KMS-11 (cell line): ENCODE measurements around the gene JAML.

ENCODE experiments used
- H2AFZ ChIP-seq: fragments of 200-600 bp; sonication (generic); 2 replicates; pipeline ENCODE4 v1.6.1; 2016; ENCODE audit warnings: antibody characterized with exemption, mixed run types, low read depth
- H3K27ac ChIP-seq: fragments of 200-600 bp; sonication (generic); 2 replicates; pipeline ENCODE4 v1.6.1; 2016; ENCODE audit warnings: mild to moderate bottlenecking, mixed run types
- H3K27me3 ChIP-seq: fragments of 200-600 bp; sonication (generic); 2 replicates; pipeline ENCODE4 v1.6.1; 2017; ENCODE audit warnings: mild to moderate bottlenecking, low read depth, mixed run types, moderate library complexity; ENCODE audit not compliant: insufficient read depth
- H3K36me3 ChIP-seq: fragments of 200-600 bp; sonication (generic); 2 replicates; pipeline ENCODE4 v1.6.1; 2017; ENCODE audit warnings: mild to moderate bottlenecking, mixed run types; ENCODE audit not compliant: insufficient read depth
- H3K4me1 ChIP-seq: fragments of 200-600 bp; sonication (generic); 2 replicates; pipeline ENCODE4 v1.6.1; 2016; ENCODE audit warnings: mild to moderate bottlenecking, low read depth, mixed run types; ENCODE audit not compliant: poor library complexity, severe bottlenecking
- H3K4me2 ChIP-seq: fragments of 200-600 bp; sonication (generic); 2 replicates; pipeline ENCODE4 v1.7.0; 2016; ENCODE audit warnings: mild to moderate bottlenecking, mixed run types
- H3K4me3 ChIP-seq: fragments of 200-600 bp; sonication (generic); IDR thresholded peaks from 2 replicates; pipeline ENCODE4 v1.6.1; 2017; ENCODE audit warnings: low read depth, low read length, mixed read lengths; ENCODE audit not compliant: insufficient read depth
- H3K79me2 ChIP-seq: fragments of 200-600 bp; sonication (generic); 2 replicates; pipeline ENCODE4 v1.6.1; 2016; ENCODE audit warnings: low read depth, mixed run types; ENCODE audit not compliant: insufficient read depth
- H3K9ac ChIP-seq: fragments of 200-600 bp; sonication (generic); 2 replicates; pipeline ENCODE4 v1.6.1; 2016; ENCODE audit warnings: mild to moderate bottlenecking, mixed run types
- H4K20me1 ChIP-seq: fragments of 200-600 bp; sonication (generic); 2 replicates; pipeline ENCODE4 v1.6.1; 2016; ENCODE audit warnings: mild to moderate bottlenecking, mixed run types; ENCODE audit not compliant: insufficient read depth
- TF ChIP-seq, protein P1 (sequence below): fragments of 200-600 bp; sonication (generic); conservative IDR thresholded peaks from 2 replicates; pipeline ENCODE4 v1.6.1; 2017; ENCODE audit warnings: low read depth, mild to moderate bottlenecking, antibody characterized with exemption, low read length, moderate library complexity, mixed read lengths

Gene JAML

GRCh38 chr11:118216621-118217481 is 8.0 kb downstream of the JAML start:
- no peaks in the 10 kb centered on the region for H3K36me3 ChIP-seq
- H3K4me3 ChIP-seq, result no peak overlapping the region
- H3K27me3 ChIP-seq, result no peaks in the 10 kb centered on the region; the same call in 1 of the 2 replicates
- no peak overlapping the region for H3K4me2 ChIP-seq
- peaks cover 12% of the 10 kb centered on the region for H3K4me1 ChIP-seq
- H4K20me1 ChIP-seq, result no peaks in the 10 kb centered on the region
- TF ChIP-seq, protein P1, sequence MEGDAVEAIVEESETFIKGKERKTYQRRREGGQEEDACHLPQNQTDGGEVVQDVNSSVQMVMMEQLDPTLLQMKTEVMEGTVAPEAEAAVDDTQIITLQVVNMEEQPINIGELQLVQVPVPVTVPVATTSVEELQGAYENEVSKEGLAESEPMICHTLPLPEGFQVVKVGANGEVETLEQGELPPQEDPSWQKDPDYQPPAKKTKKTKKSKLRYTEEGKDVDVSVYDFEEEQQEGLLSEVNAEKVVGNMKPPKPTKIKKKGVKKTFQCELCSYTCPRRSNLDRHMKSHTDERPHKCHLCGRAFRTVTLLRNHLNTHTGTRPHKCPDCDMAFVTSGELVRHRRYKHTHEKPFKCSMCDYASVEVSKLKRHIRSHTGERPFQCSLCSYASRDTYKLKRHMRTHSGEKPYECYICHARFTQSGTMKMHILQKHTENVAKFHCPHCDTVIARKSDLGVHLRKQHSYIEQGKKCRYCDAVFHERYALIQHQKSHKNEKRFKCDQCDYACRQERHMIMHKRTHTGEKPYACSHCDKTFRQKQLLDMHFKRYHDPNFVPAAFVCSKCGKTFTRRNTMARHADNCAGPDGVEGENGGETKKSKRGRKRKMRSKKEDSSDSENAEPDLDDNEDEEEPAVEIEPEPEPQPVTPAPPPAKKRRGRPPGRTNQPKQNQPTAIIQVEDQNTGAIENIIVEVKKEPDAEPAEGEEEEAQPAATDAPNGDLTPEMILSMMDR, result no peak
- H3K9ac ChIP-seq, result no peak overlapping the region
- H3K27ac ChIP-seq, result no peak overlapping the region
- no peaks in the 10 kb centered on the region for H3K79me2 ChIP-seq
- H2AFZ ChIP-seq, result no peak overlapping the region

GRCh38 chr11:118215765-118216164 is 9.0 kb downstream of the JAML start:
- H3K9ac ChIP-seq, result no peak overlapping the region
- TF ChIP-seq, protein P1, result no peak
- H3K27ac ChIP-seq, result no peak overlapping the region
- H3K79me2 ChIP-seq, result no peaks in the 10 kb centered on the region
- H3K4me3 ChIP-seq, result no peak overlapping the region
- no peaks in the 10 kb centered on the region for H3K36me3 ChIP-seq
- H3K4me2 ChIP-seq, result no peak overlapping the region
- H4K20me1 ChIP-seq, result no peaks in the 10 kb centered on the region
- H3K27me3 ChIP-seq, result no peaks in the 10 kb centered on the region; the same call in 1 of the 2 replicates
- no peak overlapping the region for H2AFZ ChIP-seq
- peaks cover 12% of the 10 kb centered on the region for H3K4me1 ChIP-seq

DNA sequence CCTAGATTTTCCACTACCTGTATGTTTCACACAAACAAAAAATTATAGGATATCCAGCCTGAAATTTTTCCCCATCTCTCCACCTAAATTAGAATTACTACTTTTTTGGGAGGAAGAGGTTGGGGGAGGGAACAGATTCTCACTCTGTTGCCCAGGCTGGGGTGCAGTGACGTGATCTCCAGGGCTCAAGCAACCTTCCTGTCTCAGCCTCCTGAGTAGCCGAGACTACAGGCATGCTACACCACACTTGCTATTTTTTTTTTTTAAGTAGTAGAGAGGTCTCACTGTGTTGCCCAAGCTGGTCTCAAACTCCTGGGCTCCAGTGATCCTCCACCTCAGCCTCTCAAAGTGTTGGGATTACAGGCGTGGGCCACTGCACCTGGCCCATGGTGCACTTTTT is 9.5 kb downstream of the JAML start:
- TF ChIP-seq, protein P1, result no peak
- Histone ChIP-seq H3K27me3 (no peaks in the 10 kb centered on the region; the same call in 1 of the 2 replicates), H3K27ac (no peak overlapping the region), H2AFZ (no peak overlapping the region), H4K20me1 (no peaks in the 10 kb centered on the region), H3K9ac (no peak overlapping the region), H3K36me3 (no peaks in the 10 kb centered on the region), H3K4me2 (no peak overlapping the region), H3K4me3 (no peak overlapping the region), H3K79me2 (no peaks in the 10 kb centered on the region), H3K4me1 (peaks cover 12% of the 10 kb centered on the region)

- Histone ChIP-seq H3K27me3 (no peaks in the 10 kb centered on the region; the same call in 1 of the 2 replicates), H4K20me1 (no peaks in the 10 kb centered on the region), H3K79me2 (no peaks in the 10 kb centered on the region), H3K36me3 (no peaks in the 10 kb centered on the region), H3K4me2 (0 out of 2 replicates have a peak overlapping the region, but pooled peaks have one; percentile 4), H2AFZ (no peak overlapping the region), H3K4me3 (no peak overlapping the region), H3K27ac (no peak overlapping the region), H3K4me1 (peaks cover 12% of the 10 kb centered on the region), H3K9ac (no peak overlapping the region)
- TF ChIP-seq, protein P1, result no peak
These were observed 10.4 kb downstream of the JAML start for GRCh38 chr11:118214210-118214914.
